Mucosa of rectum (tissue), 2 donors: ENCODE measurements around the gene OR6Q1.

ENCODE experiments used
- H3K27ac ChIP-seq, 2 donors: one replicate each; pipeline ENCODE4 v1.7.0; 2013; ENCODE audit warnings: inconsistent platforms in 2 of 2, low read depth in 2 of 2, low read length in 2 of 2
- H3K27me3 ChIP-seq, 2 donors: one replicate each; pipeline ENCODE4 v1.7.0; 2013; ENCODE audit warnings: low read length in 2 of 2; ENCODE audit not compliant: control insufficient read depth in 2 of 2, insufficient read depth in 2 of 2
- H3K36me3 ChIP-seq, 2 donors: one replicate each; pipeline ENCODE4 v1.7.0; 2013; ENCODE audit warnings: low read length in 2 of 2; ENCODE audit not compliant: control insufficient read depth in 2 of 2, insufficient read depth in 2 of 2
- H3K4me1 ChIP-seq, 2 donors: one replicate each; pipeline ENCODE4 v1.7.0; 2013; ENCODE audit warnings: low read length in 2 of 2, mild to moderate bottlenecking in 1 of 2; ENCODE audit not compliant: control insufficient read depth in 2 of 2, insufficient read depth in 2 of 2
- H3K4me3 ChIP-seq, 2 donors: one replicate each; pipeline ENCODE4 v1.7.0; 2013; ENCODE audit warnings: low read length in 2 of 2
- H3K9ac ChIP-seq, 2 donors: one replicate each; pipeline ENCODE4 v1.7.0; 2013; ENCODE audit warnings: low read length in 2 of 2, low read depth in 1 of 2, mild to moderate bottlenecking in 1 of 2
- H3K9me3 ChIP-seq, 2 donors: one replicate each; pipeline ENCODE4 v1.7.0; 2013; ENCODE audit warnings: low read length in 2 of 2; ENCODE audit not compliant: control insufficient read depth in 2 of 2
- donor health status: healthy.
- donor health status: Normal muscosa, but diverticular disease.

Gene OR6Q1

GRCh38 chr11:58055806-58056401, 25.2 kb downstream of the OR6Q1 start:
- Histone ChIP-seq H3K4me1 (no peaks in the 10 kb centered on the region), H3K4me3 (no peak overlapping the region), H3K9ac (no peak overlapping the region)

GRCh38 chr11:58057481-58057880, 26.7 kb downstream of the OR6Q1 start:
- Histone ChIP-seq H3K9ac (no peak overlapping the region), H3K4me3 (no peak overlapping the region), H3K27ac (no peak overlapping the region), H3K27me3 (no peaks in the 10 kb centered on the region), H3K36me3 (no peaks in the 10 kb centered on the region), H3K4me1 (no peaks in the 10 kb centered on the region), H3K9me3 (no peaks in the 10 kb centered on the region)

More at GRCh38 chr11:58055806-58056401, 25.2 kb downstream of the OR6Q1 start:
- Histone ChIP-seq H3K36me3 (no peaks in the 10 kb centered on the region), H3K27me3 (no peaks in the 10 kb centered on the region), H3K9me3 (no peaks in the 10 kb centered on the region), H3K27ac (no peak overlapping the region)

GRCh38 chr11:58058276-58059006, 27.7 kb downstream of the OR6Q1 start:
- Histone ChIP-seq H3K4me1 (no peaks in the 10 kb centered on the region), H3K9ac (no peak overlapping the region), H3K27me3 (no peaks in the 10 kb centered on the region), H3K36me3 (no peaks in the 10 kb centered on the region), H3K4me3 (no peak overlapping the region), H3K27ac (no peak overlapping the region), H3K9me3 (no peaks in the 10 kb centered on the region)

- Histone ChIP-seq H3K9ac (no peak overlapping the region), H3K4me3 (no peak overlapping the region), H3K4me1 (no peaks in the 10 kb centered on the region), H3K36me3 (no peaks in the 10 kb centered on the region), H3K27me3 (no peaks in the 10 kb centered on the region), H3K27ac (no peak overlapping the region), H3K9me3 (no peaks in the 10 kb centered on the region)
Observed at GRCh38 chr11:58059007-58059350, 28.2 kb downstream of the OR6Q1 start.

- no peak overlapping the region for H3K4me3 ChIP-seq
- no peak overlapping the region for H3K9ac ChIP-seq
- no peaks in the 10 kb centered on the region for H3K36me3 ChIP-seq
- no peak overlapping the region for H3K27ac ChIP-seq
- no peaks in the 10 kb centered on the region for H3K9me3 ChIP-seq
- H3K4me1 ChIP-seq = no peaks in the 10 kb centered on the region
- H3K27me3 ChIP-seq = no peaks in the 10 kb centered on the region
Observed at GRCh38 chr11:58060535-58060934, 29.8 kb downstream of the OR6Q1 start.

GRCh38 chr11:58060939-58061672, 30.4 kb downstream of the OR6Q1 start:
- Histone ChIP-seq H3K4me3 (no peak overlapping the region), H3K9me3 (no peaks in the 10 kb centered on the region), H3K36me3 (no peaks in the 10 kb centered on the region), H3K27ac (no peak overlapping the region), H3K27me3 (no peaks in the 10 kb centered on the region), H3K9ac (no peak overlapping the region), H3K4me1 (no peaks in the 10 kb centered on the region)

GRCh38 chr11:58061813-58062212, 31.1 kb downstream of the OR6Q1 start:
- H3K36me3 ChIP-seq = no peaks in the 10 kb centered on the region
- H3K4me1 ChIP-seq = no peaks in the 10 kb centered on the region
- no peak overlapping the region for H3K4me3 ChIP-seq
- no peaks in the 10 kb centered on the region for H3K27me3 ChIP-seq
- H3K9me3 ChIP-seq = no peaks in the 10 kb centered on the region
- H3K27ac ChIP-seq = no peak overlapping the region
- H3K9ac ChIP-seq = no peak overlapping the region

GRCh38 chr11:58067685-58068084, 36.9 kb downstream of the OR6Q1 start:
- Histone ChIP-seq H3K9me3 (no peaks in the 10 kb centered on the region), H3K4me1 (no peaks in the 10 kb centered on the region), H3K27ac (no peak overlapping the region), H3K4me3 (no peak overlapping the region), H3K27me3 (no peaks in the 10 kb centered on the region), H3K36me3 (no peaks in the 10 kb centered on the region), H3K9ac (no peak overlapping the region)

GRCh38 chr11:58068655-58069054, 37.9 kb downstream of the OR6Q1 start:
- no peaks in the 10 kb centered on the region for H3K9me3 ChIP-seq
- H3K4me1 ChIP-seq = no peaks in the 10 kb centered on the region
- H3K27me3 ChIP-seq = no peaks in the 10 kb centered on the region
- H3K4me3 ChIP-seq = no peak overlapping the region
- H3K27ac ChIP-seq = no peak overlapping the region
- H3K9ac ChIP-seq = no peak overlapping the region
- no peaks in the 10 kb centered on the region for H3K36me3 ChIP-seq

- no peak overlapping the region for H3K27ac ChIP-seq
- no peaks in the 10 kb centered on the region for H3K36me3 ChIP-seq
- no peaks in the 10 kb centered on the region for H3K4me1 ChIP-seq
- H3K9ac ChIP-seq = no peak overlapping the region
- no peaks in the 10 kb centered on the region for H3K27me3 ChIP-seq
- H3K9me3 ChIP-seq = no peaks in the 10 kb centered on the region
- no peak overlapping the region for H3K4me3 ChIP-seq
Observed at GRCh38 chr11:58070585-58070984, 39.8 kb downstream of the OR6Q1 start.
